GM12878 (cell line): ENCODE results near the gene ZNHIT1. TPM values are rescaled to one million over a fixed set of nuclear protein-coding genes. Genes with fewer than 3 reads are reported as not detected.

ENCODE experiments used
- ATAC-seq: fragments of 200-7000 bp; cut with Tn5 transposase; 3 replicates; pipeline ENCODE4 v1.9.1; 2020; ENCODE audit warnings: mild to moderate bottlenecking, moderate library complexity
- BruUV-seq: library from RNA; stranded (reverse); fragments of 400-500 nt; replicated peaks from 2 replicates; lab custom pipeline; 2021; lab: Mats Ljungman, UMichigan
- CTCF ChIA-PET: fragments of 300-600 bp; sonication (Branson Sonifier 250); formaldehyde crosslinking; extraction: SDS; loops from one replicate; lab custom pipeline; 2021; ENCODE audit warnings: inconsistent platforms; lab: Yijun Ruan, JAX
- POLR2A ChIA-PET: fragments of 350-600 bp; formaldehyde crosslinking; extraction: SDS; loops from one replicate; lab custom pipeline; 2021; ENCODE audit warnings: inconsistent platforms; lab: Charles Lee
- RAD21 ChIA-PET: fragments of 300-600 bp; sonication (Branson Sonifier 250); formaldehyde crosslinking; loops from one replicate; lab custom pipeline; 2023; ENCODE audit warnings: antibody characterized with exemption; ENCODE audit not compliant: unreplicated experiment; lab: Charles Lee
- SMC1A ChIA-PET: fragments of 300-600 bp; sonication (Branson Sonifier 250); formaldehyde crosslinking; loops from one replicate; lab custom pipeline; 2023; ENCODE audit not compliant: unreplicated experiment, uncharacterized antibody; lab: Charles Lee
- DNase-seq: peaks from one replicate; pipeline ENCODE4 v3.0.0-alpha.2; 2011; ENCODE audit warnings: low read depth, low spot score
- FAIRE-seq: peaks from 3 replicates; lab custom pipeline; 2011; peaks lifted over from hg19 to GRCh38; lab: Jason Lieb, UNC
- H2AFZ ChIP-seq: 2 replicates; pipeline ENCODE4 v1.6.0; 2011; ENCODE audit warnings: low read depth, low read length, control low read depth; ENCODE audit not compliant: control insufficient read depth
- H3K27ac ChIP-seq: 2 replicates; pipeline ENCODE4 v1.5.1; 2011; ENCODE audit warnings: control low read depth; ENCODE audit not compliant: control insufficient read depth, insufficient read depth
- H3K27me3 ChIP-seq, 2 experiments: replicated peaks in 1 of 2; 2 replicates each; pipeline versions ENCODE4 v1.6.0 to v1.6.1; 2011; ENCODE audit warnings: low read length in 1 of 2; ENCODE audit not compliant: control insufficient read depth in 2 of 2, insufficient read depth in 2 of 2
- H3K36me3 ChIP-seq, 2 experiments: 2 replicates each; pipeline ENCODE4 v1.5.1; 2011; ENCODE audit warnings: low read length in 1 of 2; ENCODE audit not compliant: control insufficient read depth in 2 of 2, insufficient read depth in 2 of 2
- H3K4me1 ChIP-seq: 2 replicates; pipeline ENCODE4 v1.6.1; 2011; ENCODE audit warnings: mild to moderate bottlenecking, low read length, moderate library complexity, mixed read lengths; ENCODE audit not compliant: control insufficient read depth, insufficient read depth
- H3K4me2 ChIP-seq: 2 replicates; pipeline ENCODE4 v1.6.0; 2011; ENCODE audit warnings: control low read depth; ENCODE audit not compliant: control insufficient read depth, insufficient read depth
- H3K4me3 ChIP-seq: fragments of 200-600 bp; sonication (generic); 2 replicates; pipeline ENCODE4 v1.5.1; 2016
- H3K79me2 ChIP-seq: 2 replicates; pipeline ENCODE4 v1.6.0; 2011; ENCODE audit warnings: low read length; ENCODE audit not compliant: control insufficient read depth, insufficient read depth
- H3K9ac ChIP-seq: 2 replicates; pipeline ENCODE4 v1.8.0; 2011; ENCODE audit warnings: low read length, control low read depth, mixed read lengths; ENCODE audit not compliant: control insufficient read depth, insufficient read depth
- H3K9me3 ChIP-seq: replicated peaks from 3 replicates; pipeline ENCODE4 v1.5.1; 2011; ENCODE audit warnings: mild to moderate bottlenecking, low read length; ENCODE audit not compliant: control insufficient read depth, insufficient read depth
- H4K20me1 ChIP-seq: 2 replicates; pipeline ENCODE4 v1.6.0; 2011; ENCODE audit not compliant: control insufficient read depth, insufficient read depth
- CHD4 ChIP-seq: fragments of 200-600 bp; sonication (generic); IDR thresholded peaks from 2 replicates; pipeline ENCODE4 v1.6.1; 2016; ENCODE audit warnings: mild to moderate bottlenecking
- PAX5 ChIP-seq: IDR thresholded peaks from 2 replicates; pipeline ENCODE4 v1.6.1; 2011; ENCODE audit warnings: low read depth, low read length, borderline replicate concordance
- SUZ12 ChIP-seq: fragments of 200-600 bp; sonication (generic); IDR thresholded peaks from one replicate; pipeline ENCODE4 v1.6.1; 2018; ENCODE audit warnings: antibody characterized with exemption, mild to moderate bottlenecking; ENCODE audit not compliant: unreplicated experiment
- TCF12 ChIP-seq: IDR thresholded peaks from 2 replicates; pipeline ENCODE4 v1.6.1; 2011; ENCODE audit warnings: low read depth, mild to moderate bottlenecking, low read length
- TCF3 ChIP-seq: IDR thresholded peaks from 2 replicates; pipeline ENCODE4 v1.6.1; 2012; ENCODE audit warnings: low read depth, mild to moderate bottlenecking, low read length, borderline replicate concordance; ENCODE audit not compliant: insufficient read depth
- whole genome bisulfite sequencing: methylation state at CpG from one replicate; pipeline ENCODE4 v1.1.6; 2016; ENCODE audit warnings: low lambda C conversion rate; ENCODE audit not compliant: insufficient replicate concordance, insufficient coverage; ENCODE audit errors: missing lambda C conversion rate; 5-methylcytosine and 5-hydroxymethylcytosine counted together
- in situ Hi-C: fragments of 300-500 bp; cut with MboI; formaldehyde crosslinking; loops from 9 replicates; pipeline ENCODE4 v1.14.3; 2018; ENCODE audit warnings: mixed read lengths
- intact Hi-C: fragments of 100-400 bp; cut with micrococcal nuclease; formaldehyde crosslinking; loops from one replicate; pipeline ENCODE4 v1.14.2; 2022; ENCODE audit not compliant: unreplicated experiment
- polyA plus RNA-seq, 11 experiments: library from polyadenylated mRNA; depleted of rRNA in 4 of 11; unstranded in 6 of 11; stranded (reverse) in 5 of 11; fragments of >200 nt; fragmentation: Nextera tagmentation in 4 of 11; fragmentation: Illumina TruSeq in 1 of 11; extraction: Ambion mirVana in 4 of 11; extraction: Trizol in 1 of 11; gene quantifications; 1 replicate in 1 of 11; 2 replicates in 10 of 11; pipeline versions ENCODE4 v1.2.1 to v1.2.3, GENCODE V29; 2011 to 2016; ENCODE audit warnings: inconsistent platforms in 2 of 11, missing spikeins in 2 of 11, low read depth in 1 of 11
- total RNA-seq, 4 experiments: library from RNA; depleted of rRNA in 3 of 4; stranded (reverse); fragments of >200 nt in 3 of 4; fragmentation: Illumina TruSeq in 1 of 4; extraction: Trizol in 1 of 4; gene quantifications; 2 replicates each; pipeline versions ENCODE4 v1.2.1 to v1.2.3, GENCODE V29; 2013 to 2021

The ZNHIT1 gene
- total and polyA plus RNA-seq, 10 of the 15 experiments (the other 5 are each of a cell fraction or from before 2014, with no cell fraction given) = 3.8 to 79.2 (median 44.5) TPM

- in situ Hi-C loops (no loop called here), intact Hi-C loops (no loop called here)
- H3K4me2 ChIP-seq = no peak overlapping the region
- ChIA-PET CTCF (interaction anchor here (0.5 to 6.1 kb wide), 6 partner anchors 16 to 110 kb away, joined by 3 to 80 read pairs (median 12); no protein-coding TSS in a partner anchor), POLR2A (no interaction called here), SMC1A (interaction anchor here (1.1 to 2.6 kb wide), 4 partner anchors 27 to 119 kb away, joined by 3 to 10 read pairs (median 4); partner anchors contain the start of genes PLOD3 and ZNHIT1), RAD21 (interaction anchor here (2.7 kb wide), 1 partner anchor 28 kb away, joined by 20 read pairs; no protein-coding TSS in a partner anchor)
- ATAC-seq (no peak), FAIRE-seq (no peak), DNase-seq (no peak)
- H3K27ac ChIP-seq = no peak overlapping the region
- H3K36me3 ChIP-seq = no peaks in the 10 kb centered on the region
- no peaks in the 10 kb centered on the region for H4K20me1 ChIP-seq
- H3K79me2 ChIP-seq = no peaks in the 10 kb centered on the region
- H3K4me3 ChIP-seq = no peak overlapping the region
- H3K9ac ChIP-seq = no peak overlapping the region
- WGBS = 10% methylated on average over 59 of the region's 79 CpGs
- H3K4me1 ChIP-seq = peaks cover 7% of the 10 kb centered on the region; the same call in 1 of the 2 replicates
- no peak overlapping the region for H2AFZ ChIP-seq
- no TSS peak for BruUV-seq
- H3K27me3 ChIP-seq = peaks cover 26 to 30% of the 10 kb centered on the region in 2 experiments
- peak; percentile 73 for TF ChIP-seq SUZ12
- peak; percentile 59; the same call in 1 of the 2 replicates for TF ChIP-seq PAX5
- TF ChIP-seq CHD4 = no peak
- 0 out of 2 replicates have a peak, but pooled peaks have one; percentile 18 for TF ChIP-seq TCF12
- TF ChIP-seq TCF3 = peak; percentile 73; the same call in 1 of the 2 replicates
- H3K9me3 ChIP-seq = no peaks in the 10 kb centered on the region; the same call in 2 of the 3 replicates
These were observed 45.7 kb upstream of the ZNHIT1 start for GRCh38 chr7:101172005-101172853.
